Measurements from ENCODE around the gene RBM4.

The RBM4 gene

GRCh38 chr11:66691311-66691980 is 52.9 kb downstream of the RBM4 start:
- no peak for DNase-seq

DNA sequence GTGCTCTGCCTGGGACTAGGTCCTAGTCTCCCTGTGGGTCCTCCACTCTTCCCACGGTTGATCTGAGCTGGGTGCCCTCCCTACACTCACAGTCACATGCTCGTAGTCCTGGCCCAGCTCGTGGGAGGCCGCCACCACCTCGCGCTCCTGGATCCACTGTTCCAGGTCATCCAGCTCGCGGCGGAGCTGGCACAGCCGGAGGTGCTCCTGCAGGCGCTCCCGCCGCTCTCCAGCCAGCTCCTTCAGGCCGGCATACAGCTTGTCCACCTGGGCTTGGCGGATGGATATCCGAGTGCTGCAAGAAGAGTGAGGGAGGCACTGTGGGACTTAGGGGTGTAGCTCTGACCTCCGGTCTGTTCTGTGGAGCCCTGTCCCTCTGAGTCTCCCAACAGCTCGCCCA is 53.9 kb downstream of the RBM4 start:
- no peak for DNase-seq

GRCh38 chr11:66692871-66693331 is 54.4 kb downstream of the RBM4 start:
- no peak for DNase-seq

GRCh38 chr11:66693356-66694055 is 55.0 kb downstream of the RBM4 start:
- no peak for DNase-seq

GRCh38 chr11:66694056-66694410 is 55.5 kb downstream of the RBM4 start:
- no peak for DNase-seq

DNA sequence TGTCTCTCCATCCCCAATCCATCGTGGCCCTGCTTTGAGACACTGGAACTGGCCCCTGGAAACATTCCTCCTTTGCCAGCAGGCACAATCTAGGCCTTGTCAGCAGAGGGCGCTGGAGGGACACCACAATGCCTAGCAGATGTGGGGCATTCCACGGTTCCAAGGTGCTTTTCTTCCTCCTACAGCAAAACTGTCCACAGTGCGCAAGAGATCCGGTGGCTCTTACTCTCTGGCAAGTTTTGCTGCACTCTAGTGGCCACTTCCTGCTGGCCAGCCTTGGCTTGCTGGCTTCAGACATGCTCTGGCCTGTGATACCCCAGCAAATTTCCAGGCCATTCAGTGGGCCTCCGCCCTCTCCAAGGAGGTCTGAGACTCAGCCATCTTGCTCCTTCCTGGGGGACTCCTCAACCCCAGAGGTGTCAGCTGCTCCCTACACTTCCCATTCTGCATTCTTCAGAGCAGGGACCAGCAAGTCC is 56.3 kb downstream of the RBM4 start:
- DNase-seq: peak; percentile 83

All from T1000 (cell line).